Esophagus squamous epithelium (tissue), 4 donors: ENCODE results near the gene PLXDC2.

Experiments used
- CTCF ChIP-seq, 6 experiments: fragments of 450-650 bp in 4 of 6; fragments of 200-600 bp in 2 of 6; sonication (generic) in 2 of 6; IDR thresholded peaks; one replicate each; pipeline ENCODE4 v1.5.1; 2016 to 2019; ENCODE audit warnings: antibody characterized with exemption in 6 of 6, mild to moderate bottlenecking in 4 of 6, moderate library complexity in 4 of 6
- POLR2A ChIP-seq, 4 donors: fragments of 450-650 bp; IDR thresholded peaks; one replicate each; pipeline ENCODE4 v1.6.1; 2017; ENCODE audit warnings: antibody characterized with exemption in 4 of 4, mild to moderate bottlenecking in 4 of 4, moderate library complexity in 3 of 4

GRCh38 chr10:20089879-20090278, 273.6 kb downstream of the PLXDC2 start:
- TF ChIP-seq CTCF (IDR thresholded peaks at IDR 0.05) (no peak), POLR2A (IDR thresholded peaks at IDR 0.05) (no peak)
